CD4-positive, alpha-beta T cell (primary cell): ENCODE results near the gene ETFDH. TPM values are rescaled to one million over a fixed set of nuclear protein-coding genes. Genes with fewer than 3 reads are reported as not detected.

Experiments
- ATAC-seq: fragments of 200-7000 bp; cut with Tn5 transposase; one replicate; pipeline ENCODE4 v1.10.0; 2022; ENCODE audit warnings: mild to moderate bottlenecking; ENCODE audit not compliant: poor library complexity
- CTCF ChIA-PET: fragments of 350-600 bp; sonication (Branson Sonifier 250); formaldehyde crosslinking; loops from one replicate; lab custom pipeline; 2021; ENCODE audit warnings: antibody characterized with exemption, inconsistent platforms; lab: Charles Lee
- POLR2A ChIA-PET: fragments of 350-600 bp; sonication (Branson Sonifier 250); formaldehyde crosslinking; loops from one replicate; lab custom pipeline; 2021; ENCODE audit warnings: antibody characterized with exemption, inconsistent platforms; lab: Charles Lee
- DNase-seq, 14 experiments: peaks; one replicate each; pipeline ENCODE4 v3.0.0-alpha.2; 2013 to 2020; ENCODE audit warnings: mixed read lengths in 2 of 14
- H3K27ac ChIP-seq, 2 donors: one replicate each; pipeline versions ENCODE4 v1.5.1 to v1.7.0; 2013; ENCODE audit warnings: low read length in 2 of 2, low read depth in 1 of 2, mild to moderate bottlenecking in 1 of 2
- H3K27me3 ChIP-seq, 2 experiments: 1 replicate in 1 of 2; 2 replicates in 1 of 2; pipeline versions ENCODE4 v1.6.1 to v1.7.0; 2013; ENCODE audit warnings: low read length in 2 of 2, control low read depth in 1 of 2, mild to moderate bottlenecking in 1 of 2, moderate library complexity in 1 of 2; ENCODE audit not compliant: insufficient read depth in 2 of 2, control insufficient read depth in 1 of 2
- H3K36me3 ChIP-seq: one replicate; pipeline ENCODE4 v1.6.1; 2013; ENCODE audit warnings: low read length, control low read depth; ENCODE audit not compliant: insufficient read depth
- H3K4me1 ChIP-seq: one replicate; pipeline ENCODE4 v1.6.1; 2013; ENCODE audit warnings: low read length, control low read depth; ENCODE audit not compliant: insufficient read depth
- H3K4me3 ChIP-seq: one replicate; pipeline ENCODE4 v1.5.1; 2013; ENCODE audit warnings: mild to moderate bottlenecking, low read length, moderate library complexity
- H3K9me3 ChIP-seq, 2 experiments: 1 replicate in 1 of 2; 2 replicates in 1 of 2; pipeline versions ENCODE4 v1.6.1 to v1.7.0; 2013; ENCODE audit warnings: low read length in 2 of 2, mild to moderate bottlenecking in 2 of 2, control low read depth in 1 of 2, moderate library complexity in 1 of 2; ENCODE audit not compliant: control insufficient read depth in 1 of 2, insufficient read depth in 1 of 2
- H3K27ac Mint-ChIP-seq: one replicate; pipeline ENCODE4 v1.8.0; 2020; ENCODE audit warnings: mixed read lengths
- H3K27me3 Mint-ChIP-seq: one replicate; pipeline ENCODE4 v1.8.0; 2021; ENCODE audit warnings: mixed read lengths
- H3K36me3 Mint-ChIP-seq: one replicate; pipeline ENCODE4 v1.8.0; 2021; ENCODE audit warnings: low read depth, mixed read lengths
- H3K4me1 Mint-ChIP-seq: one replicate; pipeline ENCODE4 v1.8.0; 2021; ENCODE audit warnings: low read depth, mixed read lengths
- H3K4me3 Mint-ChIP-seq: one replicate; pipeline ENCODE4 v1.8.0; 2020; ENCODE audit warnings: mild to moderate bottlenecking, mixed read lengths
- H3K9me3 Mint-ChIP-seq: one replicate; pipeline ENCODE4 v1.8.0; 2020; ENCODE audit warnings: mixed read lengths
- intact Hi-C, 2 experiments: fragments of 100-400 bp; cut with DNase I in 1 of 2; cut with micrococcal nuclease in 1 of 2; formaldehyde crosslinking; loops; one replicate each; pipeline versions ENCODE4 v1.15.1 to v1.9.0; 2023 to 2025; cut with DNase I, micrococcal nuclease
- total RNA-seq, 174 experiments: library from RNA in 2 of 174; stranded (reverse) in 2 of 174; gene quantifications; one replicate each; pipeline ENCODE4 v1.2.3 and lab custom pipeline; 2021 to 2026
- TF ChIP-seq, protein P1 (sequence below): fragments of 200-600 bp; IDR thresholded peaks from one replicate; pipeline ENCODE4 v1.8.0; 2022; ENCODE audit warnings: antibody characterized with exemption, mild to moderate bottlenecking

ETFDH gene
- total RNA-seq, 2 experiments from 2014 or later: 12.7 to 13.1 TPM

DNA sequence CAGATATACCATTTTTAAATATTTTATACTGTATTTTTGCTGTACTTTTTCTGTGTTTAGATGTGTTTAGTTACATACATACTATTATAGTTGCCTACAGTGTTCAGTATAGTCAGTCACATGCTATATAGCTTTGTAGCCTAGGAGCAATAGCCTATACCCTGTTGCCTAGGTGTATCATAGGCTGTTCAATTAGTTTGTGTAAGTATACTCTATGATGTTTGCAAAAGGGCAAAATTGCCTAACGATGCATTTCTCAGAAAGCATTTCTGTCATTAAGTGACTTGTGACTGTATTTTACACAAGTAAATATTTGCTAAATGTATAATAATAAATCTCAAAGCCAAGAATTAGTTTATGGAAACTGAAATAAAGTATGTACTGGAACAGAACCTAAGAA lies 9.5 kb downstream of the ETFDH start:
- peaks cover 5% of the 10 kb centered on the region for H3K36me3 ChIP-seq
- no peaks in the 10 kb centered on the region for H3K9me3 Mint-ChIP-seq
- no peak for ATAC-seq
- H3K4me3 ChIP-seq: no peak overlapping the region
- intact Hi-C loops: no loop called here
- H3K27me3 ChIP-seq: no peaks in the 10 kb centered on the region
- no peaks in the 10 kb centered on the region for H3K27me3 Mint-ChIP-seq
- H3K4me1 ChIP-seq: no peaks in the 10 kb centered on the region
- POLR2A ChIA-PET: no interaction called here
- no peak for DNase-seq
- no peak overlapping the region for H3K4me3 Mint-ChIP-seq
- H3K36me3 Mint-ChIP-seq: peaks cover 35% of the 10 kb centered on the region
- H3K27ac Mint-ChIP-seq: no peak overlapping the region
- H3K9me3 ChIP-seq: no peaks in the 10 kb centered on the region
- H3K27ac ChIP-seq: no peak overlapping the region
- no peaks in the 10 kb centered on the region for H3K4me1 Mint-ChIP-seq
- CTCF ChIA-PET: no interaction called here
- TF ChIP-seq, protein P1, sequence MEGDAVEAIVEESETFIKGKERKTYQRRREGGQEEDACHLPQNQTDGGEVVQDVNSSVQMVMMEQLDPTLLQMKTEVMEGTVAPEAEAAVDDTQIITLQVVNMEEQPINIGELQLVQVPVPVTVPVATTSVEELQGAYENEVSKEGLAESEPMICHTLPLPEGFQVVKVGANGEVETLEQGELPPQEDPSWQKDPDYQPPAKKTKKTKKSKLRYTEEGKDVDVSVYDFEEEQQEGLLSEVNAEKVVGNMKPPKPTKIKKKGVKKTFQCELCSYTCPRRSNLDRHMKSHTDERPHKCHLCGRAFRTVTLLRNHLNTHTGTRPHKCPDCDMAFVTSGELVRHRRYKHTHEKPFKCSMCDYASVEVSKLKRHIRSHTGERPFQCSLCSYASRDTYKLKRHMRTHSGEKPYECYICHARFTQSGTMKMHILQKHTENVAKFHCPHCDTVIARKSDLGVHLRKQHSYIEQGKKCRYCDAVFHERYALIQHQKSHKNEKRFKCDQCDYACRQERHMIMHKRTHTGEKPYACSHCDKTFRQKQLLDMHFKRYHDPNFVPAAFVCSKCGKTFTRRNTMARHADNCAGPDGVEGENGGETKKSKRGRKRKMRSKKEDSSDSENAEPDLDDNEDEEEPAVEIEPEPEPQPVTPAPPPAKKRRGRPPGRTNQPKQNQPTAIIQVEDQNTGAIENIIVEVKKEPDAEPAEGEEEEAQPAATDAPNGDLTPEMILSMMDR: no peak

DNA sequence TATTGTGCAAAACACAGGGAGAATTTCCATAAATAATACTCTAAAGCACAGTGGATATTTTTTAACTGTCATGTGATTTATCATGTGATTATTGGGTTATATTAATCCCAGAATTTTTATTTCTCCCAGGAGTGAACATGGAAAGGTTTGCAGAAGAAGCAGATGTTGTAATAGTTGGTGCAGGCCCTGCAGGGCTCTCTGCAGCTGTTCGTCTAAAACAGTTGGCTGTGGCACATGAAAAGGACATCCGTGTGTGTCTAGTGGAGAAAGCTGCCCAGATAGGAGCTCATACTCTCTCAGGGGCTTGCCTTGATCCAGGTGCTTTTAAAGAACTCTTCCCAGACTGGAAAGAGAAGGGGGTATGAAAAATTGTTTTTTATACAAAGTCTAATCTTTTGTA lies 10.0 kb downstream of the ETFDH start:
- no peak overlapping the region for H3K27ac ChIP-seq
- Mint-ChIP-seq H3K4me3 (no peak overlapping the region), H3K9me3 (no peaks in the 10 kb centered on the region), H3K27ac (no peak overlapping the region), H3K4me1 (no peaks in the 10 kb centered on the region), H3K36me3 (peaks cover 39% of the 10 kb centered on the region), H3K27me3 (no peaks in the 10 kb centered on the region)
- DNase-seq (no peak), ATAC-seq (no peak)
- no peaks in the 10 kb centered on the region for H3K9me3 ChIP-seq
- TF ChIP-seq, protein P1: no peak
- intact Hi-C loops: no loop called here
- CTCF ChIA-PET: no interaction called here
- no peaks in the 10 kb centered on the region for H3K27me3 ChIP-seq
- no peak overlapping the region for H3K4me3 ChIP-seq
- no peaks in the 10 kb centered on the region for H3K4me1 ChIP-seq
- POLR2A ChIA-PET: no interaction called here
- H3K36me3 ChIP-seq: peaks cover 5% of the 10 kb centered on the region

DNA sequence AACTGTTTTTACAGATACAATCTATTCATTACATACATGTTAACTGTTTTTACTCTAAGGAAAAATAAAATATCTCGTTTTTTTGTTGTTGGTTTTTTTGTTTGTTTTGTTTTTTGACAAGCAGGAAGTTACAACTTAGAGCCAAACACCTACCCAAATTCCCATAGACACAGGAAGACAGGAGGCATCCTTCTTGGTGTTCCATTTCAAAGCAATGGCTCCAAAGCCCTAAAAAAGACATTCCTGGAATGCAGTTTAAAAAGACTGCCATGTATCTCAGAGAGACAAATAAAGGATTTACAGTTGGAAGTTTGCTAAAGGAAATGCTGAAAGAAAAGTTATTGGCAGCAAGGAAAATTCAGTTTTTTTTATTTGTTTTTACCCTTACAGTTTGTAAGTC lies 16.7 kb downstream of the ETFDH start:
- Histone ChIP-seq H3K9me3 (no peaks in the 10 kb centered on the region), H3K4me3 (no peak overlapping the region), H3K4me1 (no peaks in the 10 kb centered on the region), H3K27ac (no peak overlapping the region), H3K27me3 (no peaks in the 10 kb centered on the region), H3K36me3 (peaks cover 9% of the 10 kb centered on the region)
- no peaks in the 10 kb centered on the region for H3K9me3 Mint-ChIP-seq
- peaks cover 49% of the 10 kb centered on the region for H3K36me3 Mint-ChIP-seq
- H3K4me3 Mint-ChIP-seq: no peak overlapping the region
- H3K4me1 Mint-ChIP-seq: no peaks in the 10 kb centered on the region
- DNase-seq (no peak), ATAC-seq (no peak)
- TF ChIP-seq, protein P1: no peak
- CTCF ChIA-PET: no interaction called here
- no peak overlapping the region for H3K27ac Mint-ChIP-seq
- POLR2A ChIA-PET: no interaction called here
- H3K27me3 Mint-ChIP-seq: no peaks in the 10 kb centered on the region
- intact Hi-C loops: no loop called here
